H9 (cell line): ENCODE data around the gene HYAL1. TPM values are rescaled to one million over a fixed set of nuclear protein-coding genes. Genes with fewer than 3 reads are reported as not detected.

Experiments used
- DNase-seq: peaks from one replicate; pipeline ENCODE4 v3.0.0-alpha.2; 2017
- H2AFZ ChIP-seq: one replicate; pipeline ENCODE4 v1.6.1; 2013; ENCODE audit warnings: mild to moderate bottlenecking, low read length, control low read depth, moderate library complexity
- H2AK5ac ChIP-seq: 2 replicates; pipeline ENCODE4 v1.6.1; 2013; ENCODE audit warnings: low read length, control low read depth, mixed read lengths; ENCODE audit not compliant: insufficient read length
- H2BK120ac ChIP-seq: one replicate; pipeline ENCODE4 v1.6.1; 2013; ENCODE audit warnings: low read depth, mild to moderate bottlenecking, low read length, control low read depth, inconsistent platforms; ENCODE audit not compliant: poor library complexity, severe bottlenecking
- H2BK12ac ChIP-seq: 2 replicates; pipeline ENCODE4 v1.6.1; 2013; ENCODE audit warnings: low read length, control low read depth, mixed read lengths, low read depth; ENCODE audit not compliant: insufficient read length
- H2BK15ac ChIP-seq: 2 replicates; pipeline ENCODE4 v1.6.1; 2013; ENCODE audit warnings: low read depth, low read length, control low read depth
- H2BK20ac ChIP-seq: one replicate; pipeline ENCODE4 v1.6.1; 2013; ENCODE audit warnings: low read depth, mild to moderate bottlenecking, low read length, control low read depth, inconsistent platforms; ENCODE audit not compliant: poor library complexity, severe bottlenecking
- H2BK5ac ChIP-seq: 2 replicates; pipeline ENCODE4 v1.6.1; 2013; ENCODE audit warnings: low read length, control low read depth, mixed read lengths; ENCODE audit not compliant: insufficient read length
- H3K14ac ChIP-seq: 2 replicates; pipeline ENCODE4 v1.6.1; 2013; ENCODE audit warnings: low read length, control low read depth; ENCODE audit not compliant: insufficient read depth
- H3K18ac ChIP-seq: 2 replicates; pipeline ENCODE4 v1.6.1; 2013; ENCODE audit warnings: low read depth, mild to moderate bottlenecking, mixed read lengths, low read length, control low read depth; ENCODE audit not compliant: insufficient read length
- H3K23ac ChIP-seq: 2 replicates; pipeline ENCODE4 v1.6.1; 2013; ENCODE audit warnings: low read length, control low read depth, mixed read lengths, low read depth; ENCODE audit not compliant: insufficient read length
- H3K23me2 ChIP-seq: 2 replicates; pipeline ENCODE4 v1.6.1; 2013; ENCODE audit warnings: low read depth, mild to moderate bottlenecking, mixed read lengths, low read length, control low read depth; ENCODE audit not compliant: insufficient read length, poor library complexity, severe bottlenecking
- H3K27ac ChIP-seq: 2 replicates; pipeline ENCODE4 v1.5.1; 2013; ENCODE audit warnings: low read length, control low read depth, mixed read lengths, low read depth; ENCODE audit not compliant: insufficient read length
- H3K27me3 ChIP-seq: 2 replicates; pipeline ENCODE4 v1.6.1; 2013; ENCODE audit warnings: low read length, control low read depth, inconsistent platforms; ENCODE audit not compliant: insufficient read depth
- H3K4ac ChIP-seq: 2 replicates; pipeline ENCODE4 v1.6.1; 2013; ENCODE audit warnings: low read depth, mild to moderate bottlenecking, control low read depth, inconsistent platforms, low read length, moderate library complexity
- H3K4me1 ChIP-seq: 2 replicates; pipeline ENCODE4 v1.6.1; 2013; ENCODE audit warnings: low read length, control low read depth, inconsistent platforms; ENCODE audit not compliant: insufficient read depth
- H3K4me2 ChIP-seq: 2 replicates; pipeline ENCODE4 v1.6.1; 2013; ENCODE audit warnings: low read length, control low read depth, mixed read lengths; ENCODE audit not compliant: insufficient read length, insufficient read depth
- H3K56ac ChIP-seq: 2 replicates; pipeline ENCODE4 v1.6.1; 2013; ENCODE audit warnings: low read depth, mild to moderate bottlenecking, mixed read lengths, low read length, control low read depth; ENCODE audit not compliant: insufficient read length
- H3K79me1 ChIP-seq: 2 replicates; pipeline ENCODE4 v1.6.1; 2013; ENCODE audit warnings: low read depth, mild to moderate bottlenecking, moderate library complexity, low read length, control low read depth, inconsistent platforms; ENCODE audit not compliant: insufficient read depth, poor library complexity, severe bottlenecking
- H3K79me2 ChIP-seq: 2 replicates; pipeline ENCODE4 v1.6.1; 2013; ENCODE audit warnings: low read length, control low read depth, inconsistent platforms; ENCODE audit not compliant: insufficient read depth
- H3K9ac ChIP-seq: 2 replicates; pipeline ENCODE4 v1.6.1; 2013; ENCODE audit warnings: low read length, control low read depth, mixed read lengths; ENCODE audit not compliant: insufficient read length; ENCODE audit errors: extremely low read depth
- H3K9me3 ChIP-seq: one replicate; pipeline ENCODE4 v1.6.1; 2013; ENCODE audit warnings: low read depth, low read length, inconsistent platforms; ENCODE audit not compliant: control insufficient read depth
- H3T11ph ChIP-seq: one replicate; pipeline ENCODE4 v1.6.1; 2013; ENCODE audit warnings: mild to moderate bottlenecking, low read length, control low read depth, inconsistent platforms
- H4K20me1 ChIP-seq: one replicate; pipeline ENCODE4 v1.6.1; 2013; ENCODE audit not compliant: control insufficient read depth, insufficient read length, insufficient read depth
- H4K5ac ChIP-seq: 2 replicates; pipeline ENCODE4 v1.6.1; 2013; ENCODE audit warnings: low read depth, mild to moderate bottlenecking, mixed read lengths, low read length, control low read depth; ENCODE audit not compliant: insufficient read length
- H4K8ac ChIP-seq: replicated peaks from 2 replicates; pipeline ENCODE4 v1.6.1; 2013; ENCODE audit warnings: low read length, control low read depth, mixed read lengths, low read depth; ENCODE audit not compliant: insufficient read length
- H4K91ac ChIP-seq: 2 replicates; pipeline ENCODE4 v1.6.1; 2013; ENCODE audit warnings: low read depth, mild to moderate bottlenecking, moderate library complexity, mixed read lengths, low read length, control low read depth; ENCODE audit not compliant: insufficient read length
- H3K27ac Mint-ChIP-seq, 3 experiments: 2 replicates in 2 of 3; 3 replicates in 1 of 3; pipeline ENCODE4 v1.8.0; 2020 to 2021; ENCODE audit warnings: mixed read lengths in 3 of 3, mild to moderate bottlenecking in 1 of 3, moderate library complexity in 1 of 3
- H3K27me3 Mint-ChIP-seq: 2 replicates; pipeline ENCODE4 v1.8.0; 2021; ENCODE audit warnings: low read depth, mild to moderate bottlenecking, moderate library complexity, mixed read lengths
- H3K36me3 Mint-ChIP-seq, 3 experiments: 2 replicates in 2 of 3; 3 replicates in 1 of 3; pipeline ENCODE4 v1.8.0; 2020 to 2021; ENCODE audit warnings: low read depth in 3 of 3, mixed read lengths in 3 of 3; ENCODE audit not compliant: insufficient read depth in 1 of 3
- H3K4me1 Mint-ChIP-seq, 2 experiments: 2 replicates each; pipeline ENCODE4 v1.8.0; 2020; ENCODE audit warnings: mixed read lengths in 2 of 2
- H3K4me3 Mint-ChIP-seq, 2 experiments: 2 replicates in 1 of 2; 3 replicates in 1 of 2; pipeline ENCODE4 v1.8.0; 2020 to 2021; ENCODE audit warnings: mild to moderate bottlenecking in 2 of 2, mixed read lengths in 2 of 2, moderate library complexity in 1 of 2
- H3K9me3 Mint-ChIP-seq, 2 experiments: 2 replicates in 1 of 2; 3 replicates in 1 of 2; pipeline ENCODE4 v1.8.0; 2020; ENCODE audit warnings: mild to moderate bottlenecking in 2 of 2, mixed read lengths in 2 of 2, moderate library complexity in 1 of 2
- CTCF ChIP-seq: fragments of 200-600 bp; sonication (generic); conservative IDR thresholded peaks from 3 replicates; pipeline ENCODE4 v1.8.0; 2021; ENCODE audit warnings: antibody characterized with exemption, mild to moderate bottlenecking
- WGBS: extraction: QIAGEN DNeasy Blood & Tissue Kit; methylation state at CpG from one replicate; pipeline ENCODE4 v1.1.7; 2013; ENCODE audit warnings: missing lambda C conversion rate, low lambda C conversion rate, mixed read lengths; ENCODE audit not compliant: insufficient read length; ENCODE audit errors: extremely low coverage; 5-methylcytosine and 5-hydroxymethylcytosine counted together
- total RNA-seq: library from RNA; stranded (reverse); gene quantifications from 2 replicates; pipeline ENCODE4 v1.2.1, GENCODE V29; 2021

Gene HYAL1
- total RNA-seq, 1 experiment from 2014 or later: 2.0 TPM

GRCh38 chr3:50327943-50328691 is 24.7 kb upstream of the HYAL1 start, which contains the start of gene TUSC2:
TSS of gene TUSC2 (minus strand) at chr3:50328223. CDS start at chr3:50328099, 124 bp downstream.
- Histone ChIP-seq H3K9ac (peak within 1 kb of the TSS; percentile 84), H3K27ac (no peak within 1 kb of the TSS), H2BK20ac (no peak within 1 kb of the TSS), H3T11ph (no peak within 1 kb of the TSS), H4K20me1 (no peaks in the 10 kb centered on the region), H3K4ac (no peak within 1 kb of the TSS), H4K8ac (no peak within 1 kb of the TSS), H2BK12ac (no peak within 1 kb of the TSS), H4K5ac (no peak within 1 kb of the TSS), H2BK15ac (no peak within 1 kb of the TSS), H3K79me1 (peaks cover 6% of the 10 kb centered on the region), H3K9me3 (no peaks in the 10 kb centered on the region), H4K91ac (no peak within 1 kb of the TSS), H3K56ac (no peak within 1 kb of the TSS), H3K14ac (peak within 1 kb of the TSS; percentile 25; the same call in 1 of the 2 replicates), H3K23me2 (peaks cover 9% of the 10 kb centered on the region), H3K18ac (no peak within 1 kb of the TSS), H3K27me3 (no peaks in the 10 kb centered on the region), H2BK5ac (no peak within 1 kb of the TSS), H3K4me2 (peak within 1 kb of the TSS; percentile 94), H2AFZ (no peak within 1 kb of the TSS), H2BK120ac (no peak within 1 kb of the TSS), H3K4me1 (peaks cover 2% of the 10 kb centered on the region; the same call in 1 of the 2 replicates), H3K23ac (no peak within 1 kb of the TSS), H3K79me2 (peaks cover 4% of the 10 kb centered on the region; the same call in 1 of the 2 replicates), H2AK5ac (no peak within 1 kb of the TSS)
- no CpG with 5 or more reads among the region's 55 CpGs for WGBS
- Mint-ChIP-seq H3K27me3 (no peaks in the 10 kb centered on the region; the same call in 1 of the 2 replicates), H3K4me3 (peak within 1 kb of the TSS; percentile 88 to 96), H3K36me3 (peaks cover 22 to 59% (median 42%) of the 10 kb centered on the region in 3 experiments; a peak in 6 of 7 replicates), H3K4me1 (peaks cover 10 to 25% of the 10 kb centered on the region in 2 experiments), H3K9me3 (no peaks in the 10 kb centered on the region), H3K27ac (peak within 1 kb of the TSS; percentile 40 to 94 (median 68); a peak in 5 of 7 replicates)
- peak; percentile 97 for DNase-seq
- TF ChIP-seq CTCF: no peak
